HG03060 (cell line): ENCODE measurements around the gene DCTN2.
"Not testable (repeated sequence)": the region's sequence is repeated elsewhere in the genome, so short reads cannot be mapped to it uniquely, and the experiment has no call there.

Experiments used
- ATAC-seq: cut with Tn5 transposase; IDR thresholded peaks from one replicate; pipeline ENCODE4 v1.9.1; 2021; ENCODE audit warnings: low read depth, moderate number of reproducible peaks; ENCODE audit not compliant: unreplicated experiment

Gene DCTN2

DNA sequence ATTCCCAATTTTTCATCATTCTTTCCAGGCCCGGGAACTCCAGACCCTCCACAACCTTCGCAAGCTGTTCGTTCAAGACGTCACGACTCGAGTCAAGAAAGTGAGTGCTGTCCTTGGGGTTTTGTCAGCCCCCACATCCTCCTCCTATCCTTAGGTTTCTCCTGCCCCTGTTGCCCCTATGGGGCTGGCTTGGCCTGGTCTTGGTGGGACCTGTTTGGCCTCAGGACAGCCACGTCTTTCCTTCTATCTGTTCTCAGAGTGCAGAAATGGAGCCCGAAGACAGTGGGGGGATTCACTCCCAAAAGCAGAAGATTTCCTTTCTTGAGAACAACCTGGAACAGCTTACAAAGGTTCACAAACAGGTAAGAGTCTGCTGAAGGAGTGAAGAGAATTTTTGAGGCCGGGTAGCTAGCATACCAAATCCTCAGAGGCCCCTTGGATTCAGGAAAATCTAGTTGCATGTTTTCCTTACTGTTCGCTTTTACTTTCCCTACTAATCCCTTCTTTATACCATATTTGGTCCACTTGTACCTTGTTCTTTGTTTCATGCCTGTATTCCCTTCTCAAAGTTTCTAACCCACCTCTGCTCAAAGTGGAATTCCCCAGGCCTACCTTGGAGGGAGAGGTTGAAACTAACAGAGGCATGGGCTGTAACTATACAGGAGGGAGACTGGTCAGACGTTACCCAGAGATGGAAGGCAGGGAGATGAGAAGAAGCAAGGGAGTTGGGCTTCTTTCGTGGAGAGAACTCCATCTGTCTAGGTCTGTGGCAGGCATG is 31.2 kb upstream of the DCTN2 start:
- ATAC-seq, result no peak

DNA sequence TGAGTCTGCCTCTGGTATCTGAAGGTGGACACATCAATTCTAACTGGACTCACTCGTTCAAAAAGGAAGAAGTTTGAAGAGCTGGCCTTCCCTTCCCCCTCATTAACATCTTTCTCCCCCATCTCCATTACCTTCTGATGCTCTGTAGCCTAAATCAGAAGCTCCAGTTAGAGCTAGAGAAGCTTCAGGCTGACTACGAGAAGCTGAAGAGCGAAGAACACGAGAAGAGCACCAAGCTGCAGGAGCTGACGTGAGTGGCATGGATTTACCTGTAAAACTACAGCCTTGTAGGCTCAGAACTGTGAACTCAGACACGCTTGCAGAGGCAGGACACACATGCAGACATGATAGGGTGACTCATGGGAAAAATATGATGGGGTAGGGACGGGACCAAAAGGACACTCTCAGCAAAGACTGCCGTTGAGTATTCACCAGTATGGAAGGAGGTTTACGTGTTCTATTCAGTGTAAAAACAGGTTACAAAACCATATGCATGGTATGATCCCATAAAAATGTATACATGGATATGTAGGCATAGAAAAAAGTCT is 29.7 kb upstream of the DCTN2 start:
- ATAC-seq, result no peak

GRCh38 chr12:57575771-57576612 is 29.0 kb upstream of the DCTN2 start:
- no peak for ATAC-seq

DNA sequence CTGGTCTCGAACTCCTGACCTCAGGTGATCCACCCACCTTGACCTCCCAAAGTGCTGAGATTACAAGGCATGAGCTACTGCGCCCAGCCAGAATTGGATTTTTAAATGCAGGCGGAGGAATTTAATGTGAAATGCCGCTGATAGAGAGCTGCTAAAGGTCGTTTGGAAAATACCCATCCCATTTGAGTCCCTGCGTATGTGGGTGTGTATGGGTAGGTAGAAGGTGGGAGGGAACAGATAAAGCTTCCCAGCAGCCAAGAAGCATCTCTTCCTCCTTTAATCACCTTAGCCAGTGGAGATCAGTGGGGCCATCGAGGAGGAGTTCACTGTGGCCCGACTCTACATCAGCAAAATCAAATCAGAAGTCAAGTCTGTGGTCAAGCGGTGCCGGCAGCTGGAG is 27.8 kb upstream of the DCTN2 start:
- no peak for ATAC-seq

- no peak for ATAC-seq
Measured at GRCh38 chr12:57571926-57572762, 25.2 kb upstream of the DCTN2 start.

DNA sequence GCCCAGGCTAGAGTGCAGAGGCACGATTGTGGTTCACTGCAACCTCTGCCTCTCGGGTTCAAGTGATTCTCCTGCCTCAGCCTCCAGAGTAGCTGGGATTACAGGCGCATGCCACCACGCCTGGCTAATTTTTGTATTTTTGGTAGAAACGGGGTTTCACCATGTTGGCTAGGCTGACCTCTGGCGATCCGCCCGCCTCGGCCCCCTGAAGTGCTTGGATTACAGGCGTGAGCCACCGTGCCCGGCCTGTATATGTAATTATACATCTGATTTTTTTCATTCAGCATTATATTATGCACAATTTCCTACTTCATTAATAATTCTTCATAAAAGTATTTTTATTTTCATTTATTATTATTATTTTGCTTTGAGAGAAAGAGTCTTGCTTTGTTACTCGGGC is 23.4 kb upstream of the DCTN2 start:
- ATAC-seq, result not testable (repeated sequence)

GRCh38 chr12:57569858-57570257 is 22.9 kb upstream of the DCTN2 start:
- no peak for ATAC-seq

DNA sequence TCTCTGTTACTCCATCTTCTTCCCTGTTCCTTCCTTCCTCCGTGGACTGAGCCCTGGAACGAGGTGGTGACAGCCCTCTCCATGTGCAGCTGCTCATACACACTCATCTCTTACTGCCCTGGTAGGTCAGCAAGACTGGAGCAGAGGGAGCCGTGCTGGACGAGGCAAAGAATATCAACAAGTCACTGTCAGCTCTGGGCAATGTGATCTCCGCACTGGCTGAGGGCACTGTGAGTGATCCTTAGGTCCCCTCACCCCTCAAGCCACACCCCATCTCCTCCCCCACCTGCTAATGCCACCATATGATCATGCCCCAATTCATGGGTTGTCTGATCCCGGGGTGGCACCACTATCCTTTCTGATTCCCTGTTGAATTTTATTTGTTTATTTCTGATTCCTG is 21.8 kb upstream of the DCTN2 start:
- no peak for ATAC-seq

GRCh38 chr12:57564178-57564740 is 17.3 kb upstream of the DCTN2 start:
- no peak for ATAC-seq

DNA sequence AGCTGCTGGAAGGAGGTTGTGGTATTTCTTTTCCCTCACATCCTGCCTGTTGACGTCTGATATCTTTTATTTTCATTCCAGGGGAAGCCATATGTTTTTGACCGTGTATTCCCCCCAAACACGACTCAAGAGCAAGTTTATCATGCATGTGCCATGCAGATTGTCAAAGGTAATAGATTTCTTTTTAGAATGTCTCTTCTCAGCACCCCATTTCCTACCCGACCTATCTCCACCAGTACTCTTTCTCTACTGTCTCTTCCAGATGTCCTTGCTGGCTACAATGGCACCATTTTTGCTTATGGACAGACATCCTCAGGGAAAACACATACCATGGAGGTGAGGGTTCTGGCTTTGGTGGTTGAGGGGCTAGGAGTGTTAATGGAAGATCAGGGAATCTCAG is 16.4 kb upstream of the DCTN2 start:
- ATAC-seq, result no peak

- not testable (repeated sequence) for ATAC-seq
Measured at GRCh38 chr12:57561117-57561516, 14.1 kb upstream of the DCTN2 start.

GRCh38 chr12:57560516-57560915 is 13.5 kb upstream of the DCTN2 start:
- no peak for ATAC-seq

DNA sequence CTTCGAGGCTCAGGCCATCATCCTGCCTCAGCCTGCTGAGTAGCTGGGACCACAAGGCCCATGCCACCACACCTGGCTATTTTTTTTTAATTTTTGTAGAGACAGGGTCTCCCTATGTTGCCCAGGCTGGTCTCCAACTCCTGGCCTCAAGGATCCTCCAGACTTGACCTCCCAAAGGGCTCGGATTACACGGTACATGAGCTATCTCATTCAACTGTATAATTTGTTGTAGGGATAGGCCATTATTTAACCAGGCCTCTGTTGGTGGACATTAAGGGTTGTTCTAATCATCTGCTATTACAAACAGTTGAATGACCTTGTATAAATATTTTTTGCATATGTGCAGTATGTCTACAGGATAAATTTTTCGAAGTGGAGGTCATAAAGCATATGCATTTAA is 11.9 kb upstream of the DCTN2 start:
- no peak for ATAC-seq

- ATAC-seq, result no peak
Measured at GRCh38 chr12:57554897-57555296, 7.9 kb upstream of the DCTN2 start.

DNA sequence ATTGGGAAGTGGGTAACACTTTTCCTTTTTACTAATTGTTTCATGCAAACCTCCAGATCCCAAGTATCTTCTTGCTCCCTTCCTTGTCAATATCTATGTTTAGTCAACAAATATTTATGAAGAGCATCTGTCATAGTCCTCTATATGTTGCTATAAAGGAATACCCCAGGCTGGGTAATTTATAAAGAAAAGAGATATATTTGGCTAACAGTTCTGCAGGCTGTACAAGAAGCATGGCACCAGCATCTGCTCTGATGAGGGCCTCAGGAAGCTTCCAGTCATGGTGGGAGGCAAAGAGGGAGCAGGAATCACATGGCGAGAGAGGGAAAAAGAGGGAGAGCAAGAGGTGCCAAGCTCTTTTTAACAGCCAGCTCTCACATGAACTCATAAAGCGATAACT is 7.5 kb upstream of the DCTN2 start:
- ATAC-seq, result no peak

DNA sequence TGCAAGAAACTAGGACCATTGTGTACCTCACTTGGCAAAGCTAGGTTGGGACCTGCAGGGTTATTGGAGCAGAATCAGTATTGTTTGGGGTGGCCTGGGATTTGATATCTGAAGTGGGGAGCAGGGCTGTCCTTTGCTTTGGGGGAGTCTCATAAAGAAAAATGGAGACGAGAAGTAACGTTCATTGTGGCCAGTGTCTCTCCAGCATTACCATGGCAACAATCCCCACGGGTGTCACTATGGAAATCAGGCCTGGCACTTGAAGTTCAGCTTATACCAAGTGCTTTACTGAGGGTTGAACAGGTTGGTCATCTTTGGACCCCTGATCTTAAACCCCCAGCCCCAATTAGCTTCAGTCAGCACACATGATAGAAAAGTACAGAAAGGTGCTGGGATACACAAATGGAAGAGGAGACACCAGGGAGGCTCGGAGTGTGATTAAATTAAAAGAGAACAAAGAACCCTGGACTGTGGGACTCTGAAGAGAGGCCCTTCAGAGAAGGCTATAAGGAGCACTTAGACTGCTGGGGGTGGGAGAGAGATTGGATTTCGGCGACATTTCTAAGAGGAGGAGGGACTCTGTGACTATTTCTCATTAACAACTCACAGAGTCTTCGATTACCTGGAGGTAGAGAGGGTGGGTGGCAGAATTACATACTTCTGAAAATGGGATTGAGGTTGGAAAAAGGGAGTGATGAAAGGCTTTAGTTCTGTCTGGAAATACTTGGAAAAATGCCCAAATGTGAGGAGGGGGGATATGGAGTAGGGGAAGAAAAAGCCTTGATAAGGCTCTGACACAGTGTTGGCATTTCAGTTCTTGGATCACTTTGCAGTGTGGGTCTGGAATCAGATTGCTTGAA is 6.6 kb upstream of the DCTN2 start:
- ATAC-seq, result no peak

- ATAC-seq, result no peak
Measured at GRCh38 chr12:57552835-57553313, 5.9 kb upstream of the DCTN2 start.

GRCh38 chr12:57552306-57552651 is 5.3 kb upstream of the DCTN2 start:
- no peak for ATAC-seq

- no peak for ATAC-seq
Measured at GRCh38 chr12:57551637-57552305, 4.8 kb upstream of the DCTN2 start.
